HG03457 (cell line): ENCODE measurements around the gene SPINDOC.
"Not testable (repeated sequence)": the region's sequence is repeated elsewhere in the genome, so short reads cannot be mapped to it uniquely, and the experiment has no call there.

Source experiments
- ATAC-seq: cut with Tn5 transposase; IDR thresholded peaks from one replicate; pipeline ENCODE4 v1.9.1; 2021; ENCODE audit warnings: moderate number of reproducible peaks; ENCODE audit not compliant: unreplicated experiment

SPINDOC gene, protein sequence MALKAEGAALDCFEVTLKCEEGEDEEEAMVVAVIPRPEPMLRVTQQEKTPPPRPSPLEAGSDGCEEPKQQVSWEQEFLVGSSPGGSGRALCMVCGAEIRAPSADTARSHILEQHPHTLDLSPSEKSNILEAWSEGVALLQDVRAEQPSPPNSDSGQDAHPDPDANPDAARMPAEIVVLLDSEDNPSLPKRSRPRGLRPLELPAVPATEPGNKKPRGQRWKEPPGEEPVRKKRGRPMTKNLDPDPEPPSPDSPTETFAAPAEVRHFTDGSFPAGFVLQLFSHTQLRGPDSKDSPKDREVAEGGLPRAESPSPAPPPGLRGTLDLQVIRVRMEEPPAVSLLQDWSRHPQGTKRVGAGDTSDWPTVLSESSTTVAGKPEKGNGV

GRCh38 chr11:63813035-63813562 lies at the start of gene SPINDOC:
Gene SPINDOC (plus strand): TSS chr11:63813456. CDS start chr11:63813687, 231 bp downstream.
- ATAC-seq: peak; percentile 68

DNA sequence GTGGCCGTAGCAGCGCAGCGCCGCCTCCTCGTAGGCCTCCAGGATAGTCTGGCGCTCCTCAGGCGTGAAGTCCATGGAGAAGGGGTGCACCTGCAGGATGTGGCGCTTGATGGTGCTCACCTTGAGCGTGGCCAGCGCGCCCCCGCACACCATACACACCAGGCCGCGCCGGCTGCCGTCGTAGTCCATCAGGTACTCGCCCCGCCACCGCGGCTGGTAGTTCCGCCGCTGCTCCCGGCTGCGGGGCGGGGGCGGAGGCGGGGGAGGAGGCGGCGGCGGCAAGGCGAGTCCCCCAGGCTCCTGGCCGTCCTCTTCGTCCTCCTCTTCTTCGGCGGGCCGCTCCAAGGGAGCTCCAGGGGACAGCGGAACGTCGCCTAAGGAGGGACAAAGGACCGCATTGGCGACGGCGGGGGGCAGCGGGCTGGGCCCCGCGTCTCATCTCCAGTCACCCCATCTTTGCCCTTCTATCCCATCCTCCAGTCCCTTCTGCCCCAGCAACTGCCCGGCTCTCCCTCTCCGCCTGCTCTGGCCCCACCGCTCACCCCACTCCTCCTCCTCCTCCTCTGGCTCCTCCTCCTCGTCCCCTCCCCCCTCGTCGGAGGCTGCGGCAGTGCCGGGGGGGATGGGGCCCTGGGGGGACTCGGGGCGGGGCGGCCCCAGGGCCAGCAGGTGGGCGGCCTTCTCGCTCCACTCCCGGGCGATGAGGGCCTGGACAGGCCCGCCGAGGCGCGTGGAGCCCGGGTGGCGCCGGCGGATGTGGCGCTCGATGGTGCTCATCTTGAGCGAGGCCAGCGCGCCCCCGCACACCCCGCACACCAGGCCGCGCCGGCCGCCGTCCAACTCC lies 49.5 kb upstream of the SPINDOC start:
- ATAC-seq: no peak

- ATAC-seq: no peak
These were observed 48.9 kb upstream of the SPINDOC start for GRCh38 chr11:63764340-63764678.

DNA sequence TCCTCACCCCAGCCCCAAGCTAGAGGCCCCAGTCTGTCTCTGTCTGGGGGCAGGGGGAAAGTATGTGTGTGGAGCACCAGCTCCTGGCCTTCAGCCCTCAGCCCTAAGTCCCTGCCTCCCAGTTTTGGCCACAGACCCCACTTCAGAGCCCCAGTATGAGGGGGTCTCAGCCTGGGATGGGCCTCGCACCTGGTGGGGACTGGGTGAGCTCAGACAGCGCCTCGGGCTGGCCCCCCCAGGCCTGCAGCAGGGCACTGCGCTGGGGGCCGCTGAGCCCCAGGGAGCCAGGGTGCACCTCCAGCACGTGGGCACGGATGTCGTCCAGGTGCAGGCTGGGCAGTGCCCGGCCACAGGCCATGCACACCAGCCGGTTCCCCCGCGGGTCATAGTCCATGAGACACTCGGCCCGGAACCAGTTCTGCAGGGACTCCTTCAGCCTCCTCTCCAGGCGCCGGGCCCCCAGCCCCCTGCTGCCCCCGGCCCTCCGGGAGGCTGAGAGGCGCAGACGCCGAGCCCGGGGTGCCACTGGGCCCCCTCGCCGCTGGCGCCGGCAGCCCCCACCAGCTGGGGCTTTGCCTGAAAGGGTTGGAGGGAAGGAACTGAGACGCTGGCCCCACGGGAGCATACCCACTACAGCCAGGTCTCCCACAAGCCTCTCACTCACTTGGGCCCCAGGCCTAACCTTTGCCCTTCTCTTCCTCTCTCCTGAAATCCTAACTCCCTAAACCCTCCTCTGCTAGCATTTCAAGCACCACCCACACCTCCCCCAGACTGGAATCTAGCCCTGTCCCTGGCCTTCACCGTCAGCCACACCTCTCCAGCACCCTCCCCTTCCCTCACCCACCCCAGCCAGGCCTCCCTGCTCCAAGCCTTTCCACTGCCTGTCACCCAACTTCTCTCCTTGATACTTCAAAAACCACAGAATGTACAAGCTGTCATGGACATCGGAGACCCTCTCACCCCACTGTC lies 48.3 kb upstream of the SPINDOC start:
- no peak for ATAC-seq

GRCh38 chr11:63765688-63766241 lies 47.5 kb upstream of the SPINDOC start:
- ATAC-seq: no peak

- ATAC-seq: no peak
These were observed 46.6 kb upstream of the SPINDOC start for GRCh38 chr11:63766531-63767235.

DNA sequence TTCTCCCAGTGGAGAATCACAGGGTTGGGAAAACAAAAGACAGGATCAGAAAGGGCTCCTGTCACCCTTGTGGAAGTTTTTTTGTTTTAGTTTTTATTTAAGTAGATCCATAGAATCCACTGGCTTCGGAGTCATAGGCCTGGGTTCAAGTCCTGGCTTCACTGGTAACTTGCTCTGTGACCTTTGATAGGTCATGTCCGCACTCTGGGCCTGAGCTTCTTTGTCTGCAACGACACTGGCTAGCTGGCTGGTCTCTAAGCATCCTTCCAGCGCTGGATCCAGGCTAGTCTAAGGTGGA lies 46.0 kb upstream of the SPINDOC start:
- ATAC-seq: no peak

DNA sequence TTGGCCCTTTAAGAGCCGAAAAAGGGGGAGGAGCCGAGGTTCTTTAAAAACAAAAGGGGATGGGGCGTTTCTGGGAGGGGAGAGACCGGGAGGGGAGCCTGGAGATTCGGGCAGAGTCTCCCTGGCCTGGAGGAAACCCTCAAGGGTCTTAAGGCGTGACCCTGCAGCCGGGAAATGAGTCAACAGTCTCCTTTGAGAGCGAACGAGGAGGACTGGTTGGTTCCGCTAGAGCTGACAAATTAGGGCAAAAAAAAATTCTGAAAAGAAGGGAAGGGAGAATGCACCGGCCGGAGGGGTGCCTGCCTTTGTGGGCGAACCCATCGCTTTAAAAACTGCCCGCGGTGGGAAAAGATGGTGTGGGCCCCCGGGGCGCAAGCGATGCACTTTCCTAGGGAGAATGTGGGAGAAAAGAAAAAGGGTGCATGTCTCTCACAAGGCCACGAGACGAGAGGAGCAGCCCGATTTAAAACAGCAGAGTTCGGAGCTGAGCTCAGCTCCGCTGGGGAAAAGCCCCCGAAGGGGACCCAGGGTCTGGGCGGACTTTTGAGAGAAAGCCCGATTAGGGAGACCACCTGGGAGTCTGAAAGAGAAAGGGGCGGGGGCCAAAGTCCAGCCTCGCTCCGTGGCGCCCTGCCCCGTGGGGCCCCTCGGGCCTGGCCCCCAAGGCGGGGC lies 45.6 kb upstream of the SPINDOC start:
- ATAC-seq: no peak

- peak; percentile 33 for ATAC-seq
These were observed 44.8 kb upstream of the SPINDOC start, which contains the start of gene ZFTA for GRCh38 chr11:63768237-63769041. Gene ZFTA (minus strand): TSS chr11:63768775. CDS start chr11:63768622, 153 bp downstream.

GRCh38 chr11:63769042-63769713 lies 44.1 kb upstream of the SPINDOC start:
- ATAC-seq: peak; percentile 36

DNA sequence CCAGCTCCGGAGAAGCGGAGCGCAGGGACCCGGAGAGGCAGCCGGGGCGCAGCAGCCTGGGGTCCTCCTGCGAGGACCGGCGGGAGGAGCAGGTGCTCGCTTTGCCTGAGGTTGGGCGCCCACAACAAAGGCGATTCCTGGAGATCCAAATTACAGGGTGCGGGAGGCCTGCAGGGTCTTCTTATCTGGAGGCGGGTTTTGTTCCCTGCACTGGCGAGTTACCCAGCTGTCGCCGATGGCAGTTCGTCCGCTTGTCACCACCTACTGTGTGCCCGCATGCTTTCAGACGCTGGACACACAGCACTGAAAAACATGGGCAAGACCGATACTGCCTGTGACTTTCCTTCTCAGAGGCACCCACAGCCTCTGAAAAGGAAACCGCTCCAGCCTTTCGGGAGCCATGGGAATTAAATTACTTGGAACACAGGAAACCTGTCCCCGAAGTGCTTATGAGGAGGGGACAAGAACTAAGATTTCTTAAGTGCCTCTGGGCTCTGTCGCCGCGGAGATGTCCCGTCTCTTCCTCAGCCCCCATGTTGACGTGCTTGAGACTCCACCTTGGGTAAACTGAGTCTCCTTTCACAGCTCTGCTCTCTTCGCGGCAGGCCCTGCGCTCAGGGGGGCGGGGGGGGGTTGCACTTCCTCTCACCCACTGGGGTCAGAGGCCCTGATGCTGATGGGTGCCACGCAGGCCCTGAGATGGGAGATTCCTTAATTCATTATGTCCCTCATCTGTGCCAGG lies 43.4 kb upstream of the SPINDOC start:
- no peak for ATAC-seq

DNA sequence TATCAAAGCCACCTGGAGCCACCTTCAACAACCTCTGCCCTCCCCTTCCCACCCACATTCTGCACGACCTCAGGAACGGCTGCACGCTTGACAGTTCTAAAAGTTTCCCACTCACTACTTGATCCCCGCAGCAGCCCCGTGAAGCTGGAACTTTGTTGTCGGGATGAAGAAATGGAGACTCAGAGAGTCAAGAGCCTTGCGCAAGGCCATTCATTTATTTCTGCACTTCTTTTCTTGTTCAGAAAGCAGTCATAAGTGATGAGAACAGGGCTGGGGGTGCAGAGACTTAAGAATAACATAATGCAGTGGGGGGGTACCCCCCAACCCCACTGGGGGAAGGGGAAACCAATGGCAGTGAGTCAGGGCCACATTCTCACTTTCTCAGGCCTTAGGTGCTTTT lies 42.5 kb upstream of the SPINDOC start:
- ATAC-seq: no peak

DNA sequence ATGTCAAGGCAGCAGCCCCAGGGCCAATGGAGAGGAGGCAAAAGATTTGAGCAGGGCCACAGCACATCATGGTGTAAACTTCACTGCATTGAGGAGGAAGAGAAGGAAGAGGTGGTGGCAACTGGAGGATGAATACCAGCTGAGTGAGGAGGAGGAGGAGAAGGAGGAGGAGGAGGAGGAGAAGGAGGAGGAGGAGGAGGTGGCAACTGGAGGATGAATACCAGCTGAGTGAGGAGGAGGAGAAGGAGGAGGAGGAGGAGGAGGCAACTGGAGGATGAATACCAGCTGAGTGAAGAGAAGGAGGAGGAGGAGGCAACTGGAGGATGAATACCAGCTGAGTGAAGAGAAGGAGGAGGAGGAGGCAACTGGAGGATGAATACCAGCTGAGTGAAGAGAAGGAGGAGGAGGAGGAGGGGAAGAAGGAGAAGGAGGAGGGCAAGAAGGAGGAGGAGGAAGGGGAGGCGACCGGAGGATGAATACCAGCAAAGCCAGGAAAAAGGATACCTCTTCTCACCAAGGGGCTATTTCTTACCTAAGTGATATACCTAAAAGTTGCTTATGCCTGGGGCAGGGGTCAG lies 41.4 kb upstream of the SPINDOC start:
- ATAC-seq: not testable (repeated sequence)

DNA sequence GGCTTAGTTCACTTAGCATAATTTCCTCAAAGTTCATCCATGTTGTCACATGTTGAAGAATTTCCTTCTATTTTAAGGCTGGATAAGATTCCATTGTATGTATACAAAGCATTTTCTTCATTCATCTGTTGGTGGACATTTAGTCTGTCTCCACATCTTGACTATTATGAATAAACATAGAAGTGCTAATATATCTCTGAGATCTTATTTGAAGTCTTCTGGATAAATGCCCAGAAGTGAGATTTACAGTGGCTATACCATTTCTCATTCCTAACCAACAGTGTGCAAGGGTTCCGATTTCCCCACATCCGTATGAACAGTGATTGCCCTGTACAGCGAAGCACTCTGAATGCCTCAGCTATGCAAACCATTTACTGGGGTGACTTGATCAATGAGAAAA lies 38.1 kb upstream of the SPINDOC start:
- ATAC-seq: no peak

- no peak for ATAC-seq
These were observed 34.2 kb upstream of the SPINDOC start for GRCh38 chr11:63779039-63779438.

DNA sequence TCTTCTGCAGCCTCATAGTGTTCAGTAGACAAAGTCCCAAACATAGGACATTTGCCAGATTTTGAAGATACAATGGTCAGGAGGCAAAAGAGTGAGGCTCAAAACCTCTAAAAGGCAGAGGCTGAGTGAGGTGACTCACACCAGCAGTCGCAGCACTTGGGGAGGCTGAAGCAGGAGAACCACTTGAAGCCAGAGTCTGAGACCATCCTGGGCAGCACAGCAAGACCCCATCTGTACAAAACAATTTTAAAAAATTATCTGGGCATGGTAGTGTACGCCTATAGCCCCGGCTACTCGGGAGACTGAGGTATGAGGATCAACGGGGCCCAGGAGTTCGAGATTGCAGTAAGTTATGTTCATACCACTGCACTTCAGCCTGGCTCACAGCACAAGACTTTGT lies 30.5 kb upstream of the SPINDOC start:
- ATAC-seq: no peak
